Transverse colon (tissue), 4 donors: ENCODE results near the gene RPA3.

Experiments used
- CTCF ChIP-seq, 5 experiments: fragments of 200-600 bp in 3 of 5; fragments of 450-650 bp in 2 of 5; sonication (generic) in 3 of 5; IDR thresholded peaks; 1 replicate in 2 of 5; 2 replicates in 3 of 5; pipeline ENCODE4 v1.5.1; 2016 to 2017; ENCODE audit warnings: antibody characterized with exemption in 5 of 5, inconsistent platforms in 3 of 5, mild to moderate bottlenecking in 2 of 5, moderate library complexity in 1 of 5
- EP300 ChIP-seq: sonication (generic); formaldehyde crosslinking; IDR thresholded peaks from one replicate; pipeline ENCODE4 v1.6.1; 2017; ENCODE audit warnings: antibody characterized with exemption, low read depth
- POLR2A ChIP-seq: fragments of 450-650 bp; IDR thresholded peaks from one replicate; pipeline ENCODE4 v1.6.1; 2016; ENCODE audit warnings: antibody characterized with exemption, mild to moderate bottlenecking, moderate library complexity
- POLR2AphosphoS5 ChIP-seq, 3 donors: sonication (generic); formaldehyde crosslinking; IDR thresholded peaks; one replicate each; pipeline ENCODE4 v1.6.1; 2016; ENCODE audit warnings: antibody characterized with exemption in 3 of 3

- TF ChIP-seq CTCF (IDR thresholded peaks at IDR 0.05) (no peak), POLR2A (no peak), POLR2AphosphoS5 (IDR thresholded peaks at IDR 0.05) (no peak), EP300 (no peak)
Observed at GRCh38 chr7:7720193-7720592, 1.8 kb upstream of the RPA3 start.
